ENCODE measurements around the gene MYL3. TPM values are rescaled to one million over a fixed set of nuclear protein-coding genes. Genes with fewer than 3 reads are reported as not detected.
A peak's percentile ranks its signal among the peaks of the same experiment; 100 is the strongest.
"Not testable (repeated sequence)": the region's sequence is repeated elsewhere in the genome, so short reads cannot be mapped to it uniquely, and the experiment has no call there.

The MYL3 gene
- total RNA-seq, result 1 to 10 TPM; 2.2 to 5.8 TPM
- 1 to 10 TPM; 2.2 to 2.5 TPM for polyA plus RNA-seq (ENCODE audit: insufficient read length in 2 of 2)
- long read RNA-seq, donor 1, partial matches to known transcripts, result 10 of 10 reads
- long read RNA-seq, donor 1, other reads (novel, unspliced or antisense), result 0 of 10 reads
- long read RNA-seq, donor 2, result 0 reads
- long read RNA-seq, donor 3, partial matches to known transcripts, result 0 of 1 reads
- long read RNA-seq, donor 3, other reads (novel, unspliced or antisense), result 0 of 1 reads
- long read RNA-seq, donor 4, partial matches to known transcripts, result 71 of 75 reads
- long read RNA-seq, donor 4, other reads (novel, unspliced or antisense), result 0 of 75 reads

- Histone ChIP-seq H3K27ac (ENCODE audit: low read depth, low read length) (no peak within 1 kb of the TSS), H3K36me3 (ENCODE audit: control insufficient read depth, insufficient read depth, low read length) (no peaks in the 10 kb centered on the region), H3K27me3 (ENCODE audit: control insufficient read depth, insufficient read depth, low read length) (peaks cover 3% of the 10 kb centered on the region), H3K9me3 (ENCODE audit: control insufficient read depth, insufficient read depth, low read length) (no peaks in the 10 kb centered on the region), H3K4me1 (ENCODE audit: control insufficient read depth, insufficient read depth, low read length) (peaks cover 39% of the 10 kb centered on the region), H3K4me3 (ENCODE audit: low read depth, low read length) (no peak within 1 kb of the TSS)
- DNase-seq (ENCODE audit: low read depth in 4 of 6, low spot score in 6 of 6), result no peak
- 70% methylated on average over 2 of the region's 7 CpGs for WGBS (ENCODE audit: insufficient coverage)
Observed at GRCh38 chr3:46863261-46863782, at the start of gene MYL3. Gene MYL3 (minus strand): TSS chr3:46863444. CDS start chr3:46863390, 54 bp downstream.

- peaks cover 20% of the 10 kb centered on the region for H3K4me1 ChIP-seq (ENCODE audit: control insufficient read depth, insufficient read depth, low read length)
- H3K27ac ChIP-seq (ENCODE audit: low read depth, low read length), result no peak overlapping the region
- WGBS (ENCODE audit: insufficient coverage), result no CpG with 5 or more reads among the region's 3 CpGs
- no peak for DNase-seq (ENCODE audit: low read depth in 4 of 6, low spot score in 6 of 6)
- peaks cover 3% of the 10 kb centered on the region for H3K36me3 ChIP-seq (ENCODE audit: control insufficient read depth, insufficient read depth, low read length)
- no peak overlapping the region for H3K4me3 ChIP-seq (ENCODE audit: low read depth, low read length)
- no peaks in the 10 kb centered on the region for H3K27me3 ChIP-seq (ENCODE audit: control insufficient read depth, insufficient read depth, low read length)
- no peaks in the 10 kb centered on the region for H3K9me3 ChIP-seq (ENCODE audit: control insufficient read depth, insufficient read depth, low read length)
Observed at GRCh38 chr3:46912986-46913385, 49.7 kb upstream of the MYL3 start.

- H3K27ac ChIP-seq (ENCODE audit: low read depth, low read length); H3K4me3 ChIP-seq (ENCODE audit: low read depth, low read length); H3K27me3 ChIP-seq (ENCODE audit: control insufficient read depth, insufficient read depth, low read length); DNase-seq (ENCODE audit: low read depth in 4 of 6, low spot score in 6 of 6); H3K36me3 ChIP-seq (ENCODE audit: control insufficient read depth, insufficient read depth, low read length); H3K9me3 ChIP-seq (ENCODE audit: control insufficient read depth, insufficient read depth, low read length): not testable (repeated sequence)
- peaks cover 20% of the 10 kb centered on the region for H3K4me1 ChIP-seq (ENCODE audit: control insufficient read depth, insufficient read depth, low read length)
- 91% methylated on average over 7 of the region's 10 CpGs for WGBS (ENCODE audit: insufficient coverage)
Observed at GRCh38 chr3:46910914-46911313, 47.7 kb upstream of the MYL3 start.

GRCh38 chr3:46910166-46910760 is 47.0 kb upstream of the MYL3 start:
- Histone ChIP-seq H3K4me1 (ENCODE audit: control insufficient read depth, insufficient read depth, low read length) (peaks cover 20% of the 10 kb centered on the region), H3K27me3 (ENCODE audit: control insufficient read depth, insufficient read depth, low read length) (no peaks in the 10 kb centered on the region), H3K4me3 (ENCODE audit: low read depth, low read length) (no peak overlapping the region), H3K27ac (ENCODE audit: low read depth, low read length) (no peak overlapping the region), H3K36me3 (ENCODE audit: control insufficient read depth, insufficient read depth, low read length) (no peaks in the 10 kb centered on the region), H3K9me3 (ENCODE audit: control insufficient read depth, insufficient read depth, low read length) (no peaks in the 10 kb centered on the region)
- 95% methylated on average over 6 of the region's 6 CpGs for WGBS (ENCODE audit: insufficient coverage)
- no peak for DNase-seq (ENCODE audit: low read depth in 4 of 6, low spot score in 6 of 6)

- H3K4me3 ChIP-seq (ENCODE audit: low read depth, low read length), result no peak overlapping the region
- H3K27me3 ChIP-seq (ENCODE audit: control insufficient read depth, insufficient read depth, low read length), result no peaks in the 10 kb centered on the region
- H3K9me3 ChIP-seq (ENCODE audit: control insufficient read depth, insufficient read depth, low read length), result no peaks in the 10 kb centered on the region
- no peaks in the 10 kb centered on the region for H3K36me3 ChIP-seq (ENCODE audit: control insufficient read depth, insufficient read depth, low read length)
- DNase-seq (ENCODE audit: low read depth in 4 of 6, low spot score in 6 of 6), result peak in 5 of 6 donors; percentile 57 to 93 (median 71)
- 9% methylated on average over 15 of the region's 18 CpGs for WGBS (ENCODE audit: insufficient coverage)
- peaks cover 20% of the 10 kb centered on the region for H3K4me1 ChIP-seq (ENCODE audit: control insufficient read depth, insufficient read depth, low read length)
- H3K27ac ChIP-seq (ENCODE audit: low read depth, low read length), result no peak overlapping the region
Observed at GRCh38 chr3:46909535-46910161, 46.4 kb upstream of the MYL3 start.

- Histone ChIP-seq H3K36me3 (ENCODE audit: control insufficient read depth, insufficient read depth, low read length) (no peaks in the 10 kb centered on the region), H3K9me3 (ENCODE audit: control insufficient read depth, insufficient read depth, low read length) (no peaks in the 10 kb centered on the region), H3K27me3 (ENCODE audit: control insufficient read depth, insufficient read depth, low read length) (no peaks in the 10 kb centered on the region), H3K4me1 (ENCODE audit: control insufficient read depth, insufficient read depth, low read length) (peaks cover 20% of the 10 kb centered on the region), H3K27ac (ENCODE audit: low read depth, low read length) (no peak overlapping the region), H3K4me3 (ENCODE audit: low read depth, low read length) (no peak overlapping the region)
- DNase-seq (ENCODE audit: low read depth in 4 of 6, low spot score in 6 of 6), result no peak
- 65% methylated on average over 8 of the region's 8 CpGs for WGBS (ENCODE audit: insufficient coverage)
Observed at GRCh38 chr3:46908986-46909534, 45.8 kb upstream of the MYL3 start.

- 69% methylated on average over 19 of the region's 24 CpGs for WGBS (ENCODE audit: insufficient coverage)
Observed at GRCh38 chr3:46908294-46908985, 45.2 kb upstream of the MYL3 start.

DNA sequence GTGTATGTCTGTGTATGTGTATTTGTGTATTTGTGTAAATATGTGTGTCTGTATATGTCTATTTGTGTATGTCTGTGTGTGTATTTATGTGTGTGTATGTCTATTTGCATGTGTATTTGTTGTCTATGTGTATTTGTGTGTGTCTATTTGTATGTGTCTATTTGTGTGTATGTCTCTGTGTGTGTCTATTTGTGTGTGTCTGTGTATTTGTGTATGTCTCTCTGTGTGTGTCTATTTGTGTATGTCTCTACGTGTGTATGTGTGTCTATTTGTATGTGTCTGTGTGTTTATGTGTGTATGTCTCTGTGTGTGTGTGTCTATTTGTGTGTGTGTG is 44.7 kb upstream of the MYL3 start:
- no peak overlapping the region for H3K27ac ChIP-seq (ENCODE audit: low read depth, low read length)
- H3K36me3 ChIP-seq (ENCODE audit: control insufficient read depth, insufficient read depth, low read length), result peaks cover 3% of the 10 kb centered on the region

More at GRCh38 chr3:46908294-46908985, 45.2 kb upstream of the MYL3 start:
- no peak overlapping the region for H3K27ac ChIP-seq (ENCODE audit: low read depth, low read length)
- no peaks in the 10 kb centered on the region for H3K9me3 ChIP-seq (ENCODE audit: control insufficient read depth, insufficient read depth, low read length)
- no peak overlapping the region for H3K4me3 ChIP-seq (ENCODE audit: low read depth, low read length)
- peak in 1 of 6 donors; percentile 57 for DNase-seq (ENCODE audit: low read depth in 4 of 6, low spot score in 6 of 6)
- no peaks in the 10 kb centered on the region for H3K27me3 ChIP-seq (ENCODE audit: control insufficient read depth, insufficient read depth, low read length)
- peaks cover 20% of the 10 kb centered on the region for H3K4me1 ChIP-seq (ENCODE audit: control insufficient read depth, insufficient read depth, low read length)
- H3K36me3 ChIP-seq (ENCODE audit: control insufficient read depth, insufficient read depth, low read length), result no peaks in the 10 kb centered on the region

GRCh38 chr3:46907271-46907670 is 44.0 kb upstream of the MYL3 start:
- no peaks in the 10 kb centered on the region for H3K27me3 ChIP-seq (ENCODE audit: control insufficient read depth, insufficient read depth, low read length)
- 85% methylated on average over 6 of the region's 12 CpGs for WGBS (ENCODE audit: insufficient coverage)
- DNase-seq (ENCODE audit: low read depth in 4 of 6, low spot score in 6 of 6), result no peak

More for the DNA sequence above, 44.7 kb upstream of the MYL3 start:
- H3K27me3 ChIP-seq (ENCODE audit: control insufficient read depth, insufficient read depth, low read length), result no peaks in the 10 kb centered on the region
- H3K9me3 ChIP-seq (ENCODE audit: control insufficient read depth, insufficient read depth, low read length), result no peaks in the 10 kb centered on the region
- peaks cover 20% of the 10 kb centered on the region for H3K4me1 ChIP-seq (ENCODE audit: control insufficient read depth, insufficient read depth, low read length)
- no peak for DNase-seq (ENCODE audit: low read depth in 4 of 6, low spot score in 6 of 6)
- H3K4me3 ChIP-seq (ENCODE audit: low read depth, low read length), result no peak overlapping the region
- WGBS (ENCODE audit: insufficient coverage), result 83% methylated on average over 1 of the region's 1 CpG

More at GRCh38 chr3:46907271-46907670, 44.0 kb upstream of the MYL3 start:
- Histone ChIP-seq H3K4me1 (ENCODE audit: control insufficient read depth, insufficient read depth, low read length) (peaks cover 20% of the 10 kb centered on the region), H3K9me3 (ENCODE audit: control insufficient read depth, insufficient read depth, low read length) (no peaks in the 10 kb centered on the region), H3K4me3 (ENCODE audit: low read depth, low read length) (no peak overlapping the region), H3K36me3 (ENCODE audit: control insufficient read depth, insufficient read depth, low read length) (peaks cover 3% of the 10 kb centered on the region), H3K27ac (ENCODE audit: low read depth, low read length) (no peak overlapping the region)
